Activated effector memory CD4-positive, alpha-beta T cell treated with Interleukin-2 at 50 U/mL for 16 hours (primary cell): ENCODE measurements around the gene LYRM1.
"Not testable (repeated sequence)": the region's sequence is repeated elsewhere in the genome, so short reads cannot be mapped to it uniquely, and the experiment has no call there.

Experiments used
- DNase-seq: peaks from one replicate; pipeline ENCODE4 v3.0.0-alpha.2; 2020

Gene LYRM1

GRCh38 chr16:20940871-20941635, 40.5 kb downstream of the LYRM1 start:
- DNase-seq = no peak

GRCh38 chr16:20941636-20941926, 41.0 kb downstream of the LYRM1 start:
- no peak for DNase-seq

- DNase-seq = no peak
These were observed 41.7 kb downstream of the LYRM1 start for GRCh38 chr16:20942256-20942655.

DNA sequence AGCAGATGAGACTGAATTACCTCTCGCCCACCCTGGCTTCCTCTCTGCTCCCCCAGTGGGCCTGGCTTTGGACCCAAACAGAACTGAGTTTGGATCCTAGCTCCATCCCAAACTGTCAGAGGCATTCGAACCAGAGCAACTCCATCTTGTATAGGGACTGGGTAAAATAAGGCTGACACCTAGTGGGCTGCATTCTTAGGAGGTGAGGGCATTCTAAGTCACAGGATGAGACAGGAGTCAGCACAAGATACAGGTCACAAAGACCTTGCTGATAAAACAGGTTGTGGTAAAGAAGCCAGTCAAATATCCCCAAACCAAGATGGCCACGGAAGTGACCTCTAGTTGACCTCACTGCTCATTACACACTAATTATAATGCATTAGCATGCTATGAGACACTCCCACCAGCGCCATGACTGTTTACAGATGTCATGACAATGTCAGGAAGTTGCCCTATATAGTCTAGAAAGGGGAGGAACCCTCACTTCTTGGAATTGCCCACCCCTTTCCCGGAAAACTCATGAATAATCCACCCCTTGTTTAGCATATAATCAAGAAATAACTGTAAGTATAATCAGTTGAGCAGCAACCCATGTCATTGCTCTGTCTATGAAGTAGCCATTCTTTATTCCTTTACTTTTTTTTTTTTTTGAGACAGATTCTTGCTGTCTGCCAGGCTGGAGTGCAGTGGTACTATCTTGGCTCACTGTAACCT, 44.4 kb downstream of the LYRM1 start:
- no peak for DNase-seq

GRCh38 chr16:20945575-20945875, 45.0 kb downstream of the LYRM1 start:
- DNase-seq = not testable (repeated sequence)

DNA sequence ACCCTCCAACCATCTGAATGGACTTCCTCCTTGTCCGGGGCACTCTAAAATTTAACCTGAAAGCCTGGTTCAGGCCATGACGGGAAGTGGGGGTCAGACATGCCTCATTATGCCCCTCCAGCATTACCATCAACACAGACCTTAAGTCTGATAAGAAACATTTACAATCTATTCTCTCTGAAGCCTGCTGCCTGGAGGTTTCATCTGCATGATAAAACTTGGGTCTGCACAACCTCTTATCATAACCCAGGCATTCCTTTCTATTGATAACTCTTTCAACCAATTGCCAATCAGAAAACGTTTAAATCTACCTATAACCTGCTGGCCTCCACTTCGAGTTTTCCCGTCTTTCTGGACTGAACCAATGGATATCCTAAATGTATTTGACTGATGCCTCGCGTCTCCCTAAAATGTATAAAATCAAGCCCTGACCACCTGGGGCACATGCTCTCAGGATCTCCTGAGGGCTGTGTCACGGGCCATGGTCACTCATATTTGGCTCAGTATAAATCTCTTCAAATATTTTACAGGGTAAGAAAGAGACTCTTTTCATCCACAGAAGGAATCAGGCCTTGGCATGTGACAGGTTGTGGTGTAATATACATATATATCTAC, 45.6 kb downstream of the LYRM1 start:
- no peak for DNase-seq

GRCh38 chr16:20948444-20948843, 47.9 kb downstream of the LYRM1 start:
- no peak for DNase-seq

DNA sequence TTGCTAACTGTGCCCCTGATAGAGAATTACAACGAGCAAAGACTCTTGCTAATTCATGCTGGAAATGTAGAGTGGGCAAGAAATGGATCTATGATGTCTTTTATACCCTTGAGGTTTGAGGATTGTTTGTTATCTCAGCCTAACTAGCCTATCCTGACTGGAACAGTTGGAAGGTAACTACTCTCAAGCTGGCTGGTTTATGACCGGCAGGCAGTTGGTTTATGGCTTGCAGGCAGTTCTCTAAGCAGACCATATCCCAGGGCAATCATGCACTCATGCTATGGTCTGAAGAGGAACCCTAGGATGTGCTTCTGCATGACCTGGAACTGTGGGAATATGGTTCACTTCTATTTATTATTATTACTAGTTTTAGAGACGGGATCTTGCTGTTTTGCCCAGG, 49.1 kb downstream of the LYRM1 start:
- DNase-seq = no peak

DNA sequence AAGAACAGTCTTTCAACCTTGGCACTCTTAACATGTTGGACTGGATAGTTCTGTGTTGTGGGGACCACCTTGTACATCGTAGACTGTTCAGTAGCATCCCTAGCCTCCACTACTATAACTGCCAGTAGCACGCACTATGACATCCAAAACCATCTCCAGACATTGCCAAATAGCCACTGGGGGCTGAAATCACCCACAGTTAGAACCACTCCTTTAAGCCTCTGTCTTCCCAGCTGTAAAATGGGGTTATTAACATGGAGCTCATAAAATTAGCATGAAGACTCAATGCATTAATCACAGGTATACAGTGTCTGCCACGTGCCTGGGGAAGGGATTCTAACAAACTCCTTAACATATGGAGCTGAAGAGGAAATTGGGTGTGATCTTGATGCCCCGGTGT, 49.7 kb downstream of the LYRM1 start:
- DNase-seq = no peak

DNA sequence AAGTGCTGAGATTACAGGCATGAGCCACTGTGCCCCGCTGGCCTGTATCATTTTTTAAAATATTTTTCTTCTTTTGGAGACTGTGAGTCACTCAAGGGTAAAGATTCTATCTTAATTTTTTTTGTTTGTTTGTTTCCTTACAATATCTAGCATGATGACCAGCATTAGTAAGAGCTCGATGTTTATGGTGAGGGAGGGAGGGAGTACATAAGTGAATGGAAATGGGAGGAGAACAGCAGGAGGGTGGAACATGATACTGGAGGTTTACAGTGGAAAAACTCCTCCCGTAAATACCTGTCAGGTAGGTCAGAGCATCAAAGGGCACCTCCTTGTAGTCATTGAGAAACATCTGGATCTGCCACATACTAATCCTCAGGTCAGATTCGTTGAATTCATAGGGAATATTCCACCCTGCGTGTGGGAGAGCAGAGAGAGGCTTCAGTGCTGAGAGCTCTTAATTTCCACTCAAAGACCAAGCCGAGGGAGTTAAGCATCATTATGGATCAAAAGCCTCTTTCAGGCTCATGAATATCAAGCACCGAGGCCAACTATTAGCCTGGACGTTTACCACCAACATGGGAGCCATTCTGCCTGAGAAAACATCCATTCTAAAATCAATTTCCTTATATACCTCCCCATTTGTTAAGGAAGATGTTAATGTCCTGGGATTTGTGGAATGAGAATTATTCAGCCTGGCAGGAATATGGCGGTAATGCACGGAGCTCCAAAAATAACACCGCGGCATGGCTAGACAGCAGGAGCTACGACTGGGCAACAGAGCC, 51.8 kb downstream of the LYRM1 start:
- no peak for DNase-seq

GRCh38 chr16:20954574-20954973, 54.0 kb downstream of the LYRM1 start:
- DNase-seq = no peak

GRCh38 chr16:20956319-20956718, 55.7 kb downstream of the LYRM1 start:
- DNase-seq = no peak

DNA sequence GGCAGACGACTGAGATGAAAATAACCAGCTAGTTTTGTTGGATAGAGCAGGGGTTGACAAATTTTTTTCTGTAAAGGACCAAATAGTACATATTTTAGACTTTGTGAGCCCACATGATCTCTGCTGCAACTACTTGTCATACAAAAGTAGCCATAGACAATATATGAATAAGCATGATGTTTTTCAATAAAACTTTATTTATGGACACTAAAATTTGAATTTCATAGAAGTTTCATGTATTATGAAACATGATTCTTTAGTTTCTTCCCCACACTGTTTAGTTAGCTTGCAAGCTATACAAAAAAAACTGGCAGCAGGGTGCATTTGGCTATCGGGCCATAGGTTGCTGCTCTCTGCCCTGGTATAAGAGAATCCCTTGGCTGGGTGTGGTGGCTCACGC, 56.6 kb downstream of the LYRM1 start:
- no peak for DNase-seq

- DNase-seq = no peak
These were observed 60.3 kb downstream of the LYRM1 start for GRCh38 chr16:20960899-20961298.

DNA sequence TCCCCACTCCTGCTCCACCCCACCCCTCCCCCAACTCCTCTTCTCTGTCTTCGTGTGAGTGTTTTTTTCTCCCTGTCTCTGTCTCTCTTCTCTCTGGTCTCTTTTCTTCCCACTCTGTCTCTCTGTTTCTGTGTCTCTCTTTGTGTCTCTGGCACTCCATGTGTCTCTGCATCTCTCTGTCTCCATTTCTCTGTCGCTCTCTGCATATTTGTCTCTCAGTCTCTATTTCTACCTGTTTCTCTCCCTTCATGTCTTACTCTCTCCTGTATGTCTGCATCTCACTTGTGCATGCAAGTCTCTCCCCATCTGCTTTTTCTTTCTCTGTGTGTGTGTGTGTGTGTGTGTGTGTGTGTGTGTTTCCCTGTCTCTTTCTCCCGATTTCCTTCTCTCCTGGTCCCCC, 68.2 kb downstream of the LYRM1 start:
- DNase-seq = no peak

- DNase-seq = no peak
These were observed 68.8 kb downstream of the LYRM1 start for GRCh38 chr16:20969386-20969785.

GRCh38 chr16:20971401-20971800, 70.8 kb downstream of the LYRM1 start:
- DNase-seq = no peak

GRCh38 chr16:20973201-20973600, 72.6 kb downstream of the LYRM1 start:
- not testable (repeated sequence) for DNase-seq
